IMR-90 (cell line): ENCODE results near the gene SOSTDC1.

Source experiments
- CEBPB ChIP-seq: IDR thresholded peaks from 2 replicates; pipeline ENCODE4 v1.6.1; 2012; ENCODE audit warnings: low read depth, low read length, improper control_type of control experiment
- CTCF ChIP-seq: conservative IDR thresholded peaks from 2 replicates; pipeline ENCODE4 v1.5.1; 2012; ENCODE audit warnings: mild to moderate bottlenecking, low read depth, low read length, improper control_type of control experiment
- MAFK ChIP-seq: IDR thresholded peaks from 2 replicates; pipeline ENCODE4 v1.6.1; 2012; ENCODE audit warnings: low read depth, low read length, improper control_type of control experiment
- MXI1 ChIP-seq: IDR thresholded peaks from 2 replicates; pipeline ENCODE4 v1.6.1; 2012; ENCODE audit warnings: low read depth, mild to moderate bottlenecking, low read length, moderate library complexity, borderline replicate concordance
- POLR2A ChIP-seq: IDR thresholded peaks from 2 replicates; pipeline ENCODE4 v1.6.1; 2012; ENCODE audit warnings: mild to moderate bottlenecking, low read depth, low read length
- RAD21 ChIP-seq: IDR thresholded peaks from 2 replicates; pipeline ENCODE4 v1.6.1; 2012; ENCODE audit warnings: low read length, improper control_type of control experiment
- SMC3 ChIP-seq: fragments of 150-350 bp; IDR thresholded peaks from 2 replicates; pipeline ENCODE4 v1.6.1; 2016; ENCODE audit warnings: low read depth, mild to moderate bottlenecking, antibody characterized with exemption, low read length, moderate library complexity
- TF ChIP-seq, protein P1 (sequence below): fragments of 150-350 bp; IDR thresholded peaks from 2 replicates; pipeline ENCODE4 v1.6.1; 2017; ENCODE audit warnings: mild to moderate bottlenecking, antibody characterized with exemption, low read length, low read depth

DNA sequence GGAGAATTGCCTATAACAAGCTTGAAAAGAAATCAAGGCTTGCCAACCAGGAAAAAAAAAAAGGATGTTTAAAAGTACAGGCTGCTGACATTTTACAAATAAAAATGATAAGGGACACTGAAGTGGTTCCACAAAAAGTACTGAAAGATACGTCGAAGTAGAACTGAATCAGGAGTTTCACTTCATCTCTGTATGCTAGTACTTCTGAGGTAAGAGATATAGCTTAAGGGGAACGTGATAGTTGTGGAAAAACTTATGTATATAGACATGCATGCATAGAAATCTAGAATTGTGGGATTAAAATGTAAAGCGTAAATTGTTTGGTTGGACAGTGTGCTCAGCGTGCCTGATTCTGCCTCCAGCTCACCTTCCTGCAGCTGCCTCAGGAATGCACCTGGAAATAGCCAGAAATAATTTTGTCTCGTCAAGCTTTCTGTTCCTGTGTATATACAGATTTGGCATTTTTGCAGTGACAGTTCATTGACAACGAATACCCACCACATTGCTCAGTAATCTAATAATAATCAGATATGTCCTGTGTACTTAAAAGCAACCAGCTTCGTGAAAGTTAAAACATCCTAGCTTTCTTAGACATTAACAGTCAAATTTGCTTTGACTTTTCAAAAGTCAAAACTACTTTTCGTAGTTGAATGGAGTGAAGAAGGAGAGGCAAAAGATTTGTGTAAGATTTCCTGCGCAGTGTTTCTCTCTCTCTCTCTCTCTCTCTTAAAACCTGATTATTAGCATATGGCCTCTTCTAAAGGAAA, 1.4 kb downstream of the SOSTDC1 start:
- TF ChIP-seq CTCF (no peak), POLR2A (no peak), MXI1 (no peak), MAFK (no peak), RAD21 (no peak), SMC3 (no peak), CEBPB (no peak)
- TF ChIP-seq, protein P1, sequence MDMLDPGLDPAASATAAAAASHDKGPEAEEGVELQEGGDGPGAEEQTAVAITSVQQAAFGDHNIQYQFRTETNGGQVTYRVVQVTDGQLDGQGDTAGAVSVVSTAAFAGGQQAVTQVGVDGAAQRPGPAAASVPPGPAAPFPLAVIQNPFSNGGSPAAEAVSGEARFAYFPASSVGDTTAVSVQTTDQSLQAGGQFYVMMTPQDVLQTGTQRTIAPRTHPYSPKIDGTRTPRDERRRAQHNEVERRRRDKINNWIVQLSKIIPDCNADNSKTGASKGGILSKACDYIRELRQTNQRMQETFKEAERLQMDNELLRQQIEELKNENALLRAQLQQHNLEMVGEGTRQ: no peak
